Suprapubic skin (tissue), 4 donors: ENCODE data around the gene CRHBP. TPM values are rescaled to one million over a fixed set of nuclear protein-coding genes. Genes with fewer than 3 reads are reported as not detected.

Experiments used
- DNase-seq, 2 donors: peaks; one replicate each; pipeline ENCODE4 v3.0.0-alpha.2; 2019; ENCODE audit warnings: low spot score in 2 of 2
- H3K27ac ChIP-seq: fragments of 200-600 bp; sonication (generic); one replicate; pipeline ENCODE4 v1.5.1; 2019
- H3K27me3 ChIP-seq: fragments of 200-600 bp; sonication (generic); one replicate; pipeline ENCODE4 v1.5.1; 2019
- H3K36me3 ChIP-seq: fragments of 200-600 bp; sonication (generic); one replicate; pipeline ENCODE4 v1.5.1; 2019
- H3K4me1 ChIP-seq: fragments of 200-600 bp; sonication (generic); one replicate; pipeline ENCODE4 v1.5.1; 2019
- H3K4me3 ChIP-seq: fragments of 200-600 bp; sonication (generic); one replicate; pipeline ENCODE4 v1.5.1; 2019; ENCODE audit warnings: mild to moderate bottlenecking
- H3K9me3 ChIP-seq: fragments of 200-600 bp; sonication (generic); one replicate; pipeline ENCODE4 v1.5.1; 2019
- CTCF ChIP-seq, 2 donors: fragments of 200-600 bp in 1 of 2; fragments of 450-650 bp in 1 of 2; sonication (generic) in 1 of 2; IDR thresholded peaks; one replicate each; pipeline ENCODE4 v1.5.1; 2016 to 2019; ENCODE audit warnings: antibody characterized with exemption in 2 of 2, mild to moderate bottlenecking in 1 of 2, moderate library complexity in 1 of 2
- EP300 ChIP-seq: sonication (generic); formaldehyde crosslinking; IDR thresholded peaks from one replicate; pipeline ENCODE4 v1.6.1; 2017; ENCODE audit warnings: antibody characterized with exemption
- POLR2A ChIP-seq, 2 donors: fragments of 450-650 bp; IDR thresholded peaks; one replicate each; pipeline ENCODE4 v1.6.1; 2017; ENCODE audit warnings: antibody characterized with exemption in 2 of 2, mild to moderate bottlenecking in 2 of 2, moderate library complexity in 2 of 2
- POLR2AphosphoS5 ChIP-seq, 3 donors: sonication (generic); formaldehyde crosslinking; IDR thresholded peaks; one replicate each; pipeline ENCODE4 v1.6.1; 2017; ENCODE audit warnings: antibody characterized with exemption in 3 of 3
- WGBS: methylation state at CpG from one replicate; pipeline ENCODE4 v1.1.5; 2018; 5-methylcytosine and 5-hydroxymethylcytosine counted together
- total RNA-seq, 4 donors: library from RNA; depleted of rRNA; stranded (reverse); fragments of >200 nt; gene quantifications; one replicate each; pipeline ENCODE4 v1.1.0, GENCODE V29; 2016

The CRHBP gene
- total RNA-seq, 4 donors from 2014 or later: 0.73 to 1.0 TPM; not detected in 2

GRCh38 chr5:76960004-76960625 is 7.3 kb downstream of the CRHBP start:
- no peak for DNase-seq
- Histone ChIP-seq H3K4me3 (no peak overlapping the region), H3K27ac (no peak overlapping the region), H3K4me1 (no peaks in the 10 kb centered on the region), H3K27me3 (peaks cover 5% of the 10 kb centered on the region), H3K36me3 (no peaks in the 10 kb centered on the region), H3K9me3 (no peaks in the 10 kb centered on the region)
- 73% methylated on average over 3 of the region's 3 CpGs for WGBS
- no peak for TF ChIP-seq EP300
- no peak for TF ChIP-seq CTCF (IDR thresholded peaks at IDR 0.05)
- TF ChIP-seq POLR2AphosphoS5 (IDR thresholded peaks at IDR 0.05): no peak
- no peak for TF ChIP-seq POLR2A (IDR thresholded peaks at IDR 0.05)

DNA sequence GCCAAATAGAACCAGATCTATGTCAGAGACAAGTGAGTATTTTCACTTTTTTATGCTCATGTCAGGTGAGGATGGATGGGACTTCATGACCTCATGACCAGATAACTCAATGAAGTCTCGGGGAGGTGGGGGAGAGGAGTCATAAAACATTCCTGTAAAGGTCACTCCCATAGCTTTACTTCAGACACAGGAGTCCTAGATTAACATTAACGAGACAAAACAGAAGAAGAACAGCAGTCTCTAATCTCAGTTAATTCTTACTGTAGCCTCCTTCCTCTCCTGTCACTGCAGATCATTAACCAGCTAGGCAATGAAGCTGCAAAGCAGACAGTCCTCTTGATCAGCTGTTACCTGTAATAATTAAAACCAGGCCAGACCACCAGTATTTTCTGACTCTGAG is 11.2 kb downstream of the CRHBP start:
- H3K36me3 ChIP-seq: no peaks in the 10 kb centered on the region
- 73% methylated on average over 2 of the region's 2 CpGs for WGBS
- no peaks in the 10 kb centered on the region for H3K4me1 ChIP-seq
- H3K27me3 ChIP-seq: no peaks in the 10 kb centered on the region
- H3K27ac ChIP-seq: no peak overlapping the region
- no peak for DNase-seq
- no peak for TF ChIP-seq EP300
- TF ChIP-seq POLR2A (IDR thresholded peaks at IDR 0.05): no peak
- TF ChIP-seq POLR2AphosphoS5 (IDR thresholded peaks at IDR 0.05): no peak
- no peak for TF ChIP-seq CTCF (IDR thresholded peaks at IDR 0.05)
- no peaks in the 10 kb centered on the region for H3K9me3 ChIP-seq
- H3K4me3 ChIP-seq: no peak overlapping the region

- no peak overlapping the region for H3K4me3 ChIP-seq
- no peaks in the 10 kb centered on the region for H3K9me3 ChIP-seq
- TF ChIP-seq POLR2A (IDR thresholded peaks at IDR 0.05) (no peak), POLR2AphosphoS5 (IDR thresholded peaks at IDR 0.05) (no peak), EP300 (no peak)
- H3K36me3 ChIP-seq: no peaks in the 10 kb centered on the region
- no peak overlapping the region for H3K27ac ChIP-seq
- H3K27me3 ChIP-seq: no peaks in the 10 kb centered on the region
- no peaks in the 10 kb centered on the region for H3K4me1 ChIP-seq
- no peak for DNase-seq
- WGBS: 33% methylated on average over 2 of the region's 2 CpGs
Measured at GRCh38 chr5:76971511-76971910, 18.7 kb downstream of the CRHBP start.

GRCh38 chr5:76972689-76973088 is 19.8 kb downstream of the CRHBP start:
- Histone ChIP-seq H3K36me3 (no peaks in the 10 kb centered on the region), H3K27me3 (no peaks in the 10 kb centered on the region), H3K27ac (no peak overlapping the region), H3K4me3 (no peak overlapping the region), H3K9me3 (no peaks in the 10 kb centered on the region), H3K4me1 (no peaks in the 10 kb centered on the region)
- DNase-seq: no peak
- 80% methylated on average over 2 of the region's 2 CpGs for WGBS
- TF ChIP-seq POLR2A (IDR thresholded peaks at IDR 0.05) (no peak), POLR2AphosphoS5 (IDR thresholded peaks at IDR 0.05) (no peak), CTCF (IDR thresholded peaks at IDR 0.05) (no peak), EP300 (no peak)

DNA sequence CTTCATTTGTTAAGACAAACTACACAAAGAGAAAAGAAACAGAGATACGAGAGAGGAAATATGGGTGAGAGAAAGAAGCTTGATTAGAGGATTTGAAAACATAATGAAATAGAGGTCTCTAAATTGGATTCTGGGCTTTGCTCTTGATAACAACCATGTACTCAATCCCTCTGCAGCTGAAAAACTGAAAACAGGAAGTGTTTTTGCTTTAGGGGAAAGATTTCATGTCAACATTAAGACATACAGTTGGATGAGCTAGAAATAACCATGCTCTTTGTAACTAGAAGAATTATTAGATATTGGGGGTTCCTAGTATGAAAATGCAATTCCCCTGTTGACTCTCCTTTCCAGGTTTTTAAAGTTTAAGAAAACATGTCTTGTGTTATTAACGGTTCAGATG is 21.9 kb downstream of the CRHBP start:
- H3K27ac ChIP-seq: no peak overlapping the region
- TF ChIP-seq POLR2AphosphoS5 (IDR thresholded peaks at IDR 0.05): no peak
- no peak for TF ChIP-seq CTCF (IDR thresholded peaks at IDR 0.05)
- no peak for TF ChIP-seq EP300
- TF ChIP-seq POLR2A (IDR thresholded peaks at IDR 0.05): no peak
- DNase-seq: no peak
- no peaks in the 10 kb centered on the region for H3K4me1 ChIP-seq
- H3K36me3 ChIP-seq: no peaks in the 10 kb centered on the region
- no peaks in the 10 kb centered on the region for H3K9me3 ChIP-seq
- H3K4me3 ChIP-seq: no peak overlapping the region
- no peaks in the 10 kb centered on the region for H3K27me3 ChIP-seq
- WGBS: 64% methylated on average over 2 of the region's 2 CpGs

- Histone ChIP-seq H3K4me3 (no peak overlapping the region), H3K27me3 (no peaks in the 10 kb centered on the region), H3K27ac (no peak overlapping the region), H3K4me1 (no peaks in the 10 kb centered on the region), H3K36me3 (no peaks in the 10 kb centered on the region), H3K9me3 (no peaks in the 10 kb centered on the region)
- TF ChIP-seq CTCF (IDR thresholded peaks at IDR 0.05): no peak
- TF ChIP-seq POLR2AphosphoS5 (IDR thresholded peaks at IDR 0.05): no peak
- TF ChIP-seq POLR2A (IDR thresholded peaks at IDR 0.05): no peak
- TF ChIP-seq EP300: no peak
- WGBS: 57% methylated on average over 2 of the region's 2 CpGs
- DNase-seq: no peak
Measured at GRCh38 chr5:76978869-76979268, 26.0 kb downstream of the CRHBP start.
